ENCODE results near the gene PANX1. TPM values are rescaled to one million over a fixed set of nuclear protein-coding genes. Genes with fewer than 3 reads are reported as not detected.

PANX1 gene
- total RNA-seq, 1 donor from 2014 or later, result 42.9 TPM

- Mint-ChIP-seq H3K36me3 (no peaks in the 10 kb centered on the region), H3K4me1 (peaks cover 2% of the 10 kb centered on the region), H3K27me3 (ENCODE audit: low read depth) (no peaks in the 10 kb centered on the region), H3K27ac (no peak overlapping the region), H3K4me3 (no peak overlapping the region), H3K9me3 (peaks cover 6% of the 10 kb centered on the region)
- DNase-seq (ENCODE audit: low spot score in 2 of 2, unreplicated experiment in 2 of 2), result no peak
- TF ChIP-seq CTCF (IDR thresholded peaks at IDR 0.05; ENCODE audit: unreplicated experiment), result no peak
Measured at GRCh38 chr11:94120946-94121345, 7.7 kb upstream of the PANX1 start.

GRCh38 chr11:94125407-94126115, 3.1 kb upstream of the PANX1 start:
- no peak for TF ChIP-seq CTCF (IDR thresholded peaks at IDR 0.05; ENCODE audit: unreplicated experiment)
- H3K27ac Mint-ChIP-seq, result no peak overlapping the region
- no peaks in the 10 kb centered on the region for H3K27me3 Mint-ChIP-seq (ENCODE audit: low read depth)
- H3K4me1 Mint-ChIP-seq, result peaks cover 14% of the 10 kb centered on the region
- no peaks in the 10 kb centered on the region for H3K9me3 Mint-ChIP-seq
- no peak for DNase-seq (ENCODE audit: low spot score in 2 of 2, unreplicated experiment in 2 of 2)
- no peak overlapping the region for H3K4me3 Mint-ChIP-seq
- H3K36me3 Mint-ChIP-seq, result no peaks in the 10 kb centered on the region

DNA sequence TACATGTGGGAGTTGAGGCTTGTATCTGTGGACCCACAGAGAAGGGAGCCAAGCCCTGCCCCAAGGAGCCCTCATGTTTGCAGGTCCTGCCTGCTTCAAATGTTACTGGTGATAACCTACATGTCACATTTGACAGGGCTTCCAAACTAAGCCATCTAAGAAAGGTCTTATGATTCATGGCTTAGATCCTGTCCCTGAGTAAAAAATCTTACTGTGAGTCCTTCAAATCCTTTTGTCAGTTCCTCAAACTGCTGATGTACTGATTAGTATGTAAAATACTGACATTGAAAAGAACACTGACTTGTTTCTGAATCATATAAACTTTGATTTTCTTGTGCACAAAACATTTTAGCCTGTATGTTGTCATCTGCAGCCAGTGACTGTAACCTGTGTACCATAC, 1.0 kb upstream of the PANX1 start:
- Mint-ChIP-seq H3K27me3 (ENCODE audit: low read depth) (no peaks in the 10 kb centered on the region), H3K9me3 (no peaks in the 10 kb centered on the region), H3K4me3 (no peak overlapping the region), H3K36me3 (no peaks in the 10 kb centered on the region), H3K4me1 (peaks cover 14% of the 10 kb centered on the region), H3K27ac (peak overlapping the region; percentile 99)
- DNase-seq (ENCODE audit: low spot score in 2 of 2, unreplicated experiment in 2 of 2), result no peak
- TF ChIP-seq CTCF (IDR thresholded peaks at IDR 0.05; ENCODE audit: unreplicated experiment), result no peak

DNA sequence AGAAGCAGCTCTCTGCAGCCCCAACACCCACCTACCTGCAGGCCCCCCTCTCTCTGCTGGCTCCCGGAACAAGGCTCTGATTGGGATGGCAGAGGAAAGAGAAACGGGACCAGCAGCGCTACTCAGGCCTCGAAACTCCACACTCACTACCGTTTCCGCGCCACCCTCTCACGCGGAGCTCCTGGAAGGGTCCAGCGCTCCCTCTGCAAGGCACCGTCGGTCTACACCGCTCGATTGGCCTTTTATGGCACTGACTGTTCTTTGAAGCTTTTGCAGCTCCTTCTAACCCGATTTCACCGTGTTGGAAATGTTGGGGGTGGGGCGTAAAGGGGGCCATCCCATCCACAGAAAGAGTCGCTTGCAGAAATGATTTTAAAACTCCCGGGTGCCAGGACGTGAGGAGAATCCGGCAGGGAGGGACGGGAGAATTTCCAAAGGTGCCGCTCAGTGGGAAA, 323 bp upstream of the PANX1 start:
- no peak for DNase-seq (ENCODE audit: low spot score in 2 of 2, unreplicated experiment in 2 of 2)
- H3K27me3 Mint-ChIP-seq (ENCODE audit: low read depth), result no peaks in the 10 kb centered on the region
- no peaks in the 10 kb centered on the region for H3K9me3 Mint-ChIP-seq
- no peak for TF ChIP-seq CTCF (IDR thresholded peaks at IDR 0.05; ENCODE audit: unreplicated experiment)
- H3K4me3 Mint-ChIP-seq, result no peak overlapping the region
- H3K36me3 Mint-ChIP-seq, result no peaks in the 10 kb centered on the region
- peak overlapping the region; percentile 99 for H3K27ac Mint-ChIP-seq
- peaks cover 19% of the 10 kb centered on the region for H3K4me1 Mint-ChIP-seq

- Mint-ChIP-seq H3K27ac (no peak overlapping the region), H3K4me1 (peaks cover 30% of the 10 kb centered on the region), H3K27me3 (ENCODE audit: low read depth) (no peaks in the 10 kb centered on the region), H3K36me3 (no peaks in the 10 kb centered on the region), H3K9me3 (no peaks in the 10 kb centered on the region), H3K4me3 (no peak overlapping the region)
- TF ChIP-seq CTCF (IDR thresholded peaks at IDR 0.05; ENCODE audit: unreplicated experiment), result no peak
- DNase-seq (ENCODE audit: low spot score in 2 of 2, unreplicated experiment in 2 of 2), result no peak
Measured at GRCh38 chr11:94129512-94130297, 1.1 kb downstream of the PANX1 start.
